Heart right ventricle (tissue), 16 donors: ENCODE results near the gene TMEM256. TPM values are rescaled to one million over a fixed set of nuclear protein-coding genes. Genes with fewer than 3 reads are reported as not detected.
A peak's percentile ranks its signal among the peaks of the same experiment; 100 is the strongest.

Experiments
- ATAC-seq, 8 donors: fragments of 200-7000 bp; cut with Tn5 transposase; one replicate each; pipeline ENCODE4 v1.9.1; 2020; ENCODE audit warnings: mild to moderate bottlenecking in 8 of 8, moderate library complexity in 8 of 8, moderate number of reproducible peaks in 1 of 8
- DNase-seq, 2 donors: peaks; one replicate each; pipeline ENCODE4 v3.0.0-alpha.2; 2020
- H3K27ac ChIP-seq, 10 donors: fragments of 200-600 bp; sonication (generic) in 2 of 10; one replicate each; pipeline versions ENCODE4 v1.5.0 to v1.8.0; 2020 to 2022; ENCODE audit warnings: mild to moderate bottlenecking in 3 of 10
- H3K27me3 ChIP-seq, 7 donors: fragments of 200-600 bp; one replicate each; pipeline ENCODE4 v1.8.0; 2021 to 2022; ENCODE audit warnings: mild to moderate bottlenecking in 2 of 7
- H3K36me3 ChIP-seq, 9 donors: fragments of 200-600 bp; sonication (generic) in 1 of 9; one replicate each; pipeline versions ENCODE4 v1.5.0 to v1.8.0; 2020 to 2022; ENCODE audit warnings: mild to moderate bottlenecking in 2 of 9
- H3K4me1 ChIP-seq, 9 donors: fragments of 200-600 bp; sonication (generic) in 1 of 9; one replicate each; pipeline versions ENCODE4 v1.5.0 to v1.8.0; 2020 to 2022; ENCODE audit warnings: mild to moderate bottlenecking in 4 of 9
- H3K4me3 ChIP-seq, 10 donors: fragments of 200-600 bp; sonication (generic) in 2 of 10; one replicate each; pipeline versions ENCODE4 v1.5.0 to v1.8.0; 2020 to 2022; ENCODE audit warnings: mild to moderate bottlenecking in 7 of 10, moderate library complexity in 2 of 10
- H3K9me3 ChIP-seq, 11 donors: fragments of 200-600 bp in 10 of 11; sonication (generic) in 2 of 11; one replicate each; pipeline versions ENCODE4 v1.5.0 to v1.8.0; 2013 to 2022; ENCODE audit warnings: mild to moderate bottlenecking in 2 of 11, control low read depth in 1 of 11, moderate library complexity in 1 of 11
- CTCF ChIP-seq, 9 donors: fragments of 200-600 bp; sonication (generic) in 2 of 9; IDR thresholded peaks; one replicate each; pipeline versions ENCODE4 v1.5.0 to v1.8.0; 2021 to 2022; ENCODE audit warnings: antibody characterized with exemption in 9 of 9, mild to moderate bottlenecking in 5 of 9, moderate library complexity in 1 of 9
- WGBS, 2 donors: extraction: QIAGEN DNeasy Blood & Tissue Kit; methylation state at CpG; one replicate each; pipeline ENCODE4 v1.1.7; 2013; ENCODE audit warnings: inconsistent platforms in 1 of 2; 5-methylcytosine and 5-hydroxymethylcytosine counted together
- intact Hi-C, 10 donors: fragments of 100-400 bp; cut with DNase I; formaldehyde crosslinking; loops; one replicate each; pipeline versions ENCODE4 v1.11.1 to v1.14.2; 2022
- polyA plus RNA-seq, 2 donors: library from polyadenylated mRNA; stranded (reverse); fragments of 200-250 nt; gene quantifications; one replicate each; pipeline ENCODE4 v1.2.3, GENCODE V29; 2013
- total RNA-seq, 10 donors: library from RNA; stranded (reverse); fragmentation: NEBNext Ultra II Directional in 3 of 10; extraction: Animal tissue kit (Norgen Biotek cat#: 25700) in 3 of 10; gene quantifications; one replicate each; pipeline versions ENCODE4 v1.2.1 to v1.2.4, GENCODE V29; 2021 to 2023
- donor health status: Arrhythmogenic right ventricular cardiomyopathy.
- donor health status: ischemic (EF 13 %, LVEDD 7.1; RV severe dilation, severe dysfunction).
- donor health status: healthy with polysubstance abuse.
- donor health status: DM: no; HTN: yes; CAD: no.
- donor health status: DM: no; HTN: no; CAD: no.
- donor health status: ischemic (EF 25% LVEDD 6.9; RV normal size, moderate dysfunction).
- donor health status: ischemic (EF 25% LVEDD 5.7; RV mildly dilated, moderate dysfunction).
- donor health status: healthy.
- donor health status: DM: yes; HTN: yes; CAD: no.
- donor health status: Ischemic cardiomyopathy.
- donor health status: ischemic (EF 35%, LVEDD 5.7; RV mildly dilated, moderate dysfunction).
- donor health status: nonischemic (EF 11% LVEDD 7.7; RV severe dilation, severe dysfunction).
- donor health status: DM: yes; HTN: yes; CAD: no.
- donor health status: PGD.
- donor health status: ischemic (EF 29% LVEDD 5.4; RV normal size, mild dysfunction).
- donor health status: nonischemic (EF 23%, LVEDD 6.1; RV moderate dilation, normal function).

Gene TMEM256
- total and polyA plus RNA-seq, 12 donors = 61.8 to 169 (median 75.5) TPM

GRCh38 chr17:7444682-7445618 lies 41.1 kb upstream of the TMEM256 start, which contains the start of gene CHRNB1:
Gene CHRNB1, plus strand, starts transcription at chr17:7445061. Its CDS starts 67 bp downstream, at chr17:7445128.
- H3K27me3 ChIP-seq = peaks cover 0 to 67% (median 4%) of the 10 kb centered on the region in 7 donors
- intact Hi-C loops = loop anchor here in 3 of 10 donors (5.0 kb wide), 1 partner anchor 32 kb away; the partner anchor contains the start of gene ZBTB4 (in 3 of the 3)
- peaks cover 7 to 39% (median 33%) of the 10 kb centered on the region in 9 donors for H3K4me1 ChIP-seq
- 5 to 7% methylated on average over 51 of the region's 51 CpGs for WGBS, 2 donors
- no peaks in the 10 kb centered on the region for H3K36me3 ChIP-seq
- H3K9me3 ChIP-seq = no peaks in the 10 kb centered on the region
- ATAC-seq = peak; percentile 81 to 93 (median 88)
- DNase-seq = peak; percentile 75 to 87
- H3K4me3 ChIP-seq = peak within 1 kb of the TSS; percentile 4 to 62 (median 52)
- H3K27ac ChIP-seq = peak within 1 kb of the TSS in 8 of 10 donors; percentile 36 to 78 (median 68)
- peak in 6 of 9 donors; percentile 14 to 30 (median 28) for TF ChIP-seq CTCF (IDR thresholded peaks at IDR 0.05)

- Histone ChIP-seq H3K27ac (no peak overlapping the region), H3K9me3 (no peaks in the 10 kb centered on the region), H3K36me3 (no peaks in the 10 kb centered on the region), H3K4me1 (peaks cover 13 to 50% (median 39%) of the 10 kb centered on the region in 9 donors), H3K4me3 (no peak overlapping the region), H3K27me3 (peaks cover 0 to 78% (median 12%) of the 10 kb centered on the region in 7 donors)
- no peak for ATAC-seq
- DNase-seq = no peak
- no peak for TF ChIP-seq CTCF (IDR thresholded peaks at IDR 0.05)
- 81 to 86% methylated on average over 7 of the region's 7 CpGs for WGBS, 2 donors
- intact Hi-C loops = loop anchor here in 3 of 10 donors (5.0 kb wide), 1 partner anchor 34 kb away; the partner anchor contains the start of gene ZBTB4 (in 3 of the 3)
Observed at GRCh38 chr17:7443499-7444485, 39.9 kb upstream of the TMEM256 start.

- WGBS, 2 donors = 98 to 100% methylated on average over 2 of the region's 2 CpGs
- H3K36me3 ChIP-seq = no peaks in the 10 kb centered on the region
- H3K4me3 ChIP-seq = no peak overlapping the region
- intact Hi-C loops = loop anchor here in 3 of 10 donors (5.0 kb wide), 1 partner anchor 35 kb away; the partner anchor contains the start of gene ZBTB4 (in 3 of the 3)
- no peak overlapping the region for H3K27ac ChIP-seq
- ATAC-seq (no peak), DNase-seq (no peak)
- TF ChIP-seq CTCF (IDR thresholded peaks at IDR 0.05) = no peak
- H3K4me1 ChIP-seq = peaks cover 19 to 67% (median 55%) of the 10 kb centered on the region in 9 donors
- no peaks in the 10 kb centered on the region for H3K9me3 ChIP-seq
- H3K27me3 ChIP-seq = peaks cover 0 to 70% (median 12%) of the 10 kb centered on the region in 7 donors
Observed at GRCh38 chr17:7442142-7442541, 38.2 kb upstream of the TMEM256 start.
